CD14-positive monocyte (primary cell): ENCODE results near the gene SLC66A1. TPM values are rescaled to one million over a fixed set of nuclear protein-coding genes. Genes with fewer than 3 reads are reported as not detected.
A peak's percentile ranks its signal among the peaks of the same experiment; 100 is the strongest.

Experiments
- DNase-seq, 3 donors: peaks; one replicate each; pipeline ENCODE4 v3.0.0-alpha.2; 2011 to 2022
- H2AFZ ChIP-seq: 2 replicates; pipeline ENCODE4 v1.6.0; 2012; ENCODE audit warnings: mild to moderate bottlenecking, low read depth, low read length, inconsistent platforms; ENCODE audit not compliant: insufficient read depth, poor library complexity, severe bottlenecking
- H3K27ac ChIP-seq, 2 donors: 1 replicate in 1 of 2; 2 replicates in 1 of 2; pipeline ENCODE4 v1.5.1; 2012 to 2013; ENCODE audit warnings: low read length in 2 of 2, control low read depth in 1 of 2, inconsistent platforms in 1 of 2, low read depth in 1 of 2, mild to moderate bottlenecking in 1 of 2
- H3K27me3 ChIP-seq, 2 donors: one replicate each; pipeline versions ENCODE4 v1.6.0 to v1.6.1; 2011 to 2013; ENCODE audit warnings: low read length in 2 of 2; ENCODE audit not compliant: control insufficient read depth in 2 of 2, insufficient read depth in 2 of 2
- H3K36me3 ChIP-seq, 2 donors: replicated peaks in 1 of 2; 1 replicate in 1 of 2; 2 replicates in 1 of 2; pipeline versions ENCODE4 v1.5.1 to v1.6.1; 2012 to 2013; ENCODE audit warnings: low read length in 2 of 2, control low read depth in 1 of 2, inconsistent platforms in 1 of 2, mild to moderate bottlenecking in 1 of 2; ENCODE audit not compliant: insufficient read depth in 2 of 2, control insufficient read depth in 1 of 2
- H3K4me1 ChIP-seq, 2 donors: 1 replicate in 1 of 2; 2 replicates in 1 of 2; pipeline versions ENCODE4 v1.5.1 to v1.6.1; 2012 to 2013; ENCODE audit warnings: low read length in 2 of 2, control low read depth in 1 of 2, inconsistent platforms in 1 of 2, mild to moderate bottlenecking in 1 of 2, moderate library complexity in 1 of 2; ENCODE audit not compliant: insufficient read depth in 2 of 2, control insufficient read depth in 1 of 2
- H3K4me2 ChIP-seq: replicated peaks from 2 replicates; pipeline ENCODE3; 2012; ENCODE audit warnings: low read length, moderate library complexity, mild to moderate bottlenecking; ENCODE audit not compliant: poor library complexity, severe bottlenecking; ENCODE audit errors: extremely low read depth
- H3K4me3 ChIP-seq, 3 experiments: fragments of 200-600 bp in 1 of 3; sonication (generic) in 1 of 3; replicated peaks in 1 of 3; 1 replicate in 2 of 3; 2 replicates in 1 of 3; pipeline ENCODE4 v1.5.1; 2011 to 2013; ENCODE audit warnings: low read length in 3 of 3, mild to moderate bottlenecking in 3 of 3, control low read depth in 2 of 3, low read depth in 2 of 3, inconsistent platforms in 1 of 3, moderate library complexity in 1 of 3
- H3K79me2 ChIP-seq: 2 replicates; pipeline ENCODE4 v1.6.0; 2012; ENCODE audit warnings: mild to moderate bottlenecking, control low read depth, inconsistent platforms, low read length, moderate library complexity; ENCODE audit not compliant: insufficient read depth
- H3K9ac ChIP-seq: 2 replicates; pipeline ENCODE4 v1.6.0; 2017; ENCODE audit warnings: low read length, mild to moderate bottlenecking; ENCODE audit not compliant: insufficient read depth, poor library complexity, severe bottlenecking
- H3K9me3 ChIP-seq, 2 donors: replicated peaks in 1 of 2; 1 replicate in 1 of 2; 2 replicates in 1 of 2; pipeline versions ENCODE4 v1.5.1 to v1.6.1; 2012 to 2013; ENCODE audit warnings: low read length in 2 of 2, control low read depth in 1 of 2; ENCODE audit not compliant: control insufficient read depth in 1 of 2, insufficient read depth in 1 of 2
- H4K20me1 ChIP-seq: 2 replicates; pipeline ENCODE4 v1.6.0; 2012; ENCODE audit warnings: mild to moderate bottlenecking, low read length, control low read depth, moderate library complexity; ENCODE audit not compliant: insufficient read depth
- H3K27ac Mint-ChIP-seq, 7 donors: one replicate each; pipeline ENCODE4 v1.8.0; 2020; ENCODE audit warnings: mild to moderate bottlenecking in 7 of 7, mixed read lengths in 7 of 7, moderate library complexity in 6 of 7, inconsistent platforms in 2 of 7
- H3K27me3 Mint-ChIP-seq, 3 donors: one replicate each; pipeline ENCODE4 v1.8.0; 2021 to 2022; ENCODE audit warnings: low read depth in 3 of 3, mild to moderate bottlenecking in 3 of 3, mixed read lengths in 3 of 3, moderate library complexity in 3 of 3, inconsistent platforms in 1 of 3
- H3K36me3 Mint-ChIP-seq, 2 donors: one replicate each; pipeline ENCODE4 v1.8.0; 2020; ENCODE audit warnings: mixed read lengths in 2 of 2, inconsistent platforms in 1 of 2, mild to moderate bottlenecking in 1 of 2
- H3K4me1 Mint-ChIP-seq: one replicate; pipeline ENCODE4 v1.8.0; 2020; ENCODE audit warnings: mild to moderate bottlenecking, mixed read lengths
- H3K4me3 Mint-ChIP-seq, 2 donors: one replicate each; pipeline ENCODE4 v1.8.0; 2020; ENCODE audit warnings: mild to moderate bottlenecking in 2 of 2, mixed read lengths in 2 of 2, moderate library complexity in 1 of 2
- H3K9me3 Mint-ChIP-seq, 7 donors: one replicate each; pipeline ENCODE4 v1.8.0; 2020 to 2022; ENCODE audit warnings: mixed read lengths in 7 of 7, mild to moderate bottlenecking in 6 of 7, moderate library complexity in 6 of 7, inconsistent platforms in 2 of 7
- WGBS: methylation state at CpG from one replicate; pipeline ENCODE4 v1.1.5; 2013; ENCODE audit warnings: missing lambda C conversion rate; ENCODE audit not compliant: insufficient coverage; 5-methylcytosine and 5-hydroxymethylcytosine counted together
- intact Hi-C, 2 donors: fragments of 100-400 bp; cut with micrococcal nuclease; formaldehyde crosslinking; loops; one replicate each; pipeline versions ENCODE4 v1.15.0 to v1.15.1; 2023
- polyA plus RNA-seq, 3 donors: library from polyadenylated mRNA; depleted of rRNA in 1 of 3; unstranded in 2 of 3; stranded (reverse) in 1 of 3; fragments of 300-500 nt in 2 of 3; fragments of >200 nt in 1 of 3; fragmentation: Illumina TruSeq in 2 of 3; gene quantifications; 1 replicate in 2 of 3; 2 replicates in 1 of 3; pipeline ENCODE4 v1.2.3, GENCODE V29; 2012 to 2021
- TF ChIP-seq, protein P1 (sequence below): fragments of 200-600 bp; IDR thresholded peaks from one replicate; pipeline ENCODE4 v1.8.0; 2022; ENCODE audit warnings: antibody characterized with exemption, mild to moderate bottlenecking

The SLC66A1 gene
- polyA plus RNA-seq, 3 donors = 9.1 to 21.1 (median 9.7) TPM

- TF ChIP-seq, protein P1, sequence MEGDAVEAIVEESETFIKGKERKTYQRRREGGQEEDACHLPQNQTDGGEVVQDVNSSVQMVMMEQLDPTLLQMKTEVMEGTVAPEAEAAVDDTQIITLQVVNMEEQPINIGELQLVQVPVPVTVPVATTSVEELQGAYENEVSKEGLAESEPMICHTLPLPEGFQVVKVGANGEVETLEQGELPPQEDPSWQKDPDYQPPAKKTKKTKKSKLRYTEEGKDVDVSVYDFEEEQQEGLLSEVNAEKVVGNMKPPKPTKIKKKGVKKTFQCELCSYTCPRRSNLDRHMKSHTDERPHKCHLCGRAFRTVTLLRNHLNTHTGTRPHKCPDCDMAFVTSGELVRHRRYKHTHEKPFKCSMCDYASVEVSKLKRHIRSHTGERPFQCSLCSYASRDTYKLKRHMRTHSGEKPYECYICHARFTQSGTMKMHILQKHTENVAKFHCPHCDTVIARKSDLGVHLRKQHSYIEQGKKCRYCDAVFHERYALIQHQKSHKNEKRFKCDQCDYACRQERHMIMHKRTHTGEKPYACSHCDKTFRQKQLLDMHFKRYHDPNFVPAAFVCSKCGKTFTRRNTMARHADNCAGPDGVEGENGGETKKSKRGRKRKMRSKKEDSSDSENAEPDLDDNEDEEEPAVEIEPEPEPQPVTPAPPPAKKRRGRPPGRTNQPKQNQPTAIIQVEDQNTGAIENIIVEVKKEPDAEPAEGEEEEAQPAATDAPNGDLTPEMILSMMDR = no peak
- H3K36me3 ChIP-seq = peaks cover 57 to 84% of the 10 kb centered on the region in 2 donors
- peaks cover 23% of the 10 kb centered on the region for H3K4me1 Mint-ChIP-seq
- no peak overlapping the region for H3K4me2 ChIP-seq
- H3K79me2 ChIP-seq = peaks cover 42% of the 10 kb centered on the region
- H3K9me3 Mint-ChIP-seq = no peaks in the 10 kb centered on the region
- DNase-seq = no peak
- intact Hi-C loops = no loop called here
- peak overlapping the region; percentile 12 for H3K9ac ChIP-seq
- H2AFZ ChIP-seq = no peak overlapping the region
- H3K27ac ChIP-seq = peak overlapping the region in 1 of 2 donors; percentile 27
- H3K27ac Mint-ChIP-seq = peak overlapping the region in 3 of 7 donors; percentile 32 to 41 (median 41)
- no peak overlapping the region for H3K4me3 Mint-ChIP-seq
- no peaks in the 10 kb centered on the region for H3K9me3 ChIP-seq
- H3K27me3 Mint-ChIP-seq = peaks cover 0 to 3% (median 2%) of the 10 kb centered on the region in 3 donors
- peaks cover 100% of the 10 kb centered on the region for H4K20me1 ChIP-seq
- WGBS = 100% methylated on average over 4 of the region's 5 CpGs
- H3K4me1 ChIP-seq = peaks cover 0 to 22% of the 10 kb centered on the region in 2 donors
- H3K27me3 ChIP-seq = no peaks in the 10 kb centered on the region
- peaks cover 61 to 82% of the 10 kb centered on the region in 2 donors for H3K36me3 Mint-ChIP-seq
- no peak overlapping the region for H3K4me3 ChIP-seq
Measured at GRCh38 chr1:19372136-19372514, 60.0 kb downstream of the SLC66A1 start.

GRCh38 chr1:19372602-19373001 lies 60.5 kb downstream of the SLC66A1 start:
- DNase-seq = no peak
- WGBS = 91% methylated on average over 5 of the region's 7 CpGs
- Histone ChIP-seq H3K36me3 (peaks cover 62 to 84% of the 10 kb centered on the region in 2 donors), H3K4me1 (peaks cover 0 to 22% of the 10 kb centered on the region in 2 donors), H3K4me3 (no peak overlapping the region), H3K9me3 (no peaks in the 10 kb centered on the region), H3K27ac (peak overlapping the region in 1 of 2 donors; percentile 27), H3K9ac (no peak overlapping the region), H3K27me3 (no peaks in the 10 kb centered on the region), H4K20me1 (peaks cover 100% of the 10 kb centered on the region), H2AFZ (no peak overlapping the region), H3K4me2 (no peak overlapping the region), H3K79me2 (peaks cover 38% of the 10 kb centered on the region)
- Mint-ChIP-seq H3K27me3 (peaks cover 0 to 3% (median 2%) of the 10 kb centered on the region in 3 donors), H3K36me3 (peaks cover 65 to 85% of the 10 kb centered on the region in 2 donors), H3K4me3 (no peak overlapping the region), H3K4me1 (peaks cover 23% of the 10 kb centered on the region), H3K9me3 (no peaks in the 10 kb centered on the region), H3K27ac (peak overlapping the region in 3 of 7 donors; percentile 21 to 41 (median 32))
- TF ChIP-seq, protein P1 = no peak
- intact Hi-C loops = no loop called here
